ENCODE measurements around the gene MECP2. TPM values are rescaled to one million over a fixed set of nuclear protein-coding genes. Genes with fewer than 3 reads are reported as not detected.

MECP2 gene
- total RNA-seq, 2 experiments from 2014 or later = 31.2 to 48.6 TPM

- CTCF ChIA-PET (ENCODE audit: unreplicated experiment) = no interaction called here
- POLR2A ChIA-PET = no interaction called here
- TF ChIP-seq, protein P1, sequence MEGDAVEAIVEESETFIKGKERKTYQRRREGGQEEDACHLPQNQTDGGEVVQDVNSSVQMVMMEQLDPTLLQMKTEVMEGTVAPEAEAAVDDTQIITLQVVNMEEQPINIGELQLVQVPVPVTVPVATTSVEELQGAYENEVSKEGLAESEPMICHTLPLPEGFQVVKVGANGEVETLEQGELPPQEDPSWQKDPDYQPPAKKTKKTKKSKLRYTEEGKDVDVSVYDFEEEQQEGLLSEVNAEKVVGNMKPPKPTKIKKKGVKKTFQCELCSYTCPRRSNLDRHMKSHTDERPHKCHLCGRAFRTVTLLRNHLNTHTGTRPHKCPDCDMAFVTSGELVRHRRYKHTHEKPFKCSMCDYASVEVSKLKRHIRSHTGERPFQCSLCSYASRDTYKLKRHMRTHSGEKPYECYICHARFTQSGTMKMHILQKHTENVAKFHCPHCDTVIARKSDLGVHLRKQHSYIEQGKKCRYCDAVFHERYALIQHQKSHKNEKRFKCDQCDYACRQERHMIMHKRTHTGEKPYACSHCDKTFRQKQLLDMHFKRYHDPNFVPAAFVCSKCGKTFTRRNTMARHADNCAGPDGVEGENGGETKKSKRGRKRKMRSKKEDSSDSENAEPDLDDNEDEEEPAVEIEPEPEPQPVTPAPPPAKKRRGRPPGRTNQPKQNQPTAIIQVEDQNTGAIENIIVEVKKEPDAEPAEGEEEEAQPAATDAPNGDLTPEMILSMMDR (conservative IDR thresholded peaks at IDR 0.05; ENCODE audit: low read length) = no peak
- no peak for TF ChIP-seq EZH2phosphoT487 (IDR thresholded peaks at IDR 0.05; ENCODE audit: borderline replicate concordance, low read depth, low read length)
- no peaks in the 10 kb centered on the region for H3K9me3 ChIP-seq (ENCODE audit: low read length)
- H3K4me1 ChIP-seq (ENCODE audit: insufficient read depth, low read length, poor library complexity, severe bottlenecking) = peaks cover 3% of the 10 kb centered on the region
- BruUV-seq (replicated peaks) = no TSS peak
- no peak overlapping the region for H3K4me2 ChIP-seq (ENCODE audit: low read length)
- no peaks in the 10 kb centered on the region for H3K9me2 ChIP-seq (ENCODE audit: insufficient read depth, low read length)
- H3K36me3 ChIP-seq (ENCODE audit: insufficient read depth, low read length) = no peaks in the 10 kb centered on the region
- DNase-seq (ENCODE audit: low spot score) = no peak
- no peaks in the 10 kb centered on the region for H4K20me1 ChIP-seq (ENCODE audit: insufficient read depth, low read length)
- H2AFZ ChIP-seq (ENCODE audit: low read length) = no peak overlapping the region
- no peak overlapping the region for H3K4me3 ChIP-seq (ENCODE audit: low read depth, low read length, poor library complexity, severe bottlenecking)
- no peaks in the 10 kb centered on the region for H3K79me2 ChIP-seq (ENCODE audit: insufficient read depth, low read depth, low read length)
- H3K27ac ChIP-seq (ENCODE audit: low read depth, low read length, poor library complexity, severe bottlenecking) = no peak overlapping the region
- intact Hi-C loops (cut with micrococcal nuclease; ENCODE audit: unreplicated experiment) = no loop called here
Measured at GRCh38 chrX:153989973-153990655, 107.4 kb downstream of the MECP2 start.

GRCh38 chrX:153988493-153988892 is 109.0 kb downstream of the MECP2 start:
- Histone ChIP-seq H3K9me3 (ENCODE audit: low read length) (no peaks in the 10 kb centered on the region), H3K9me2 (ENCODE audit: insufficient read depth, low read length) (no peaks in the 10 kb centered on the region), H3K36me3 (ENCODE audit: insufficient read depth, low read length) (no peaks in the 10 kb centered on the region), H4K20me1 (ENCODE audit: insufficient read depth, low read length) (no peaks in the 10 kb centered on the region), H3K4me2 (ENCODE audit: low read length) (no peak overlapping the region), H3K27ac (ENCODE audit: low read depth, low read length, poor library complexity, severe bottlenecking) (no peak overlapping the region), H3K4me1 (ENCODE audit: insufficient read depth, low read length, poor library complexity, severe bottlenecking) (peaks cover 6% of the 10 kb centered on the region), H3K4me3 (ENCODE audit: low read depth, low read length, poor library complexity, severe bottlenecking) (no peak overlapping the region), H2AFZ (ENCODE audit: low read length) (no peak overlapping the region), H3K79me2 (ENCODE audit: insufficient read depth, low read depth, low read length) (no peaks in the 10 kb centered on the region)
- no TSS peak for BruUV-seq (replicated peaks)
- TF ChIP-seq, protein P1 (conservative IDR thresholded peaks at IDR 0.05; ENCODE audit: low read length) = no peak
- POLR2A ChIA-PET = no interaction called here
- intact Hi-C loops (cut with micrococcal nuclease; ENCODE audit: unreplicated experiment) = no loop called here
- DNase-seq (ENCODE audit: low spot score) = no peak
- CTCF ChIA-PET (ENCODE audit: unreplicated experiment) = no interaction called here

DNA sequence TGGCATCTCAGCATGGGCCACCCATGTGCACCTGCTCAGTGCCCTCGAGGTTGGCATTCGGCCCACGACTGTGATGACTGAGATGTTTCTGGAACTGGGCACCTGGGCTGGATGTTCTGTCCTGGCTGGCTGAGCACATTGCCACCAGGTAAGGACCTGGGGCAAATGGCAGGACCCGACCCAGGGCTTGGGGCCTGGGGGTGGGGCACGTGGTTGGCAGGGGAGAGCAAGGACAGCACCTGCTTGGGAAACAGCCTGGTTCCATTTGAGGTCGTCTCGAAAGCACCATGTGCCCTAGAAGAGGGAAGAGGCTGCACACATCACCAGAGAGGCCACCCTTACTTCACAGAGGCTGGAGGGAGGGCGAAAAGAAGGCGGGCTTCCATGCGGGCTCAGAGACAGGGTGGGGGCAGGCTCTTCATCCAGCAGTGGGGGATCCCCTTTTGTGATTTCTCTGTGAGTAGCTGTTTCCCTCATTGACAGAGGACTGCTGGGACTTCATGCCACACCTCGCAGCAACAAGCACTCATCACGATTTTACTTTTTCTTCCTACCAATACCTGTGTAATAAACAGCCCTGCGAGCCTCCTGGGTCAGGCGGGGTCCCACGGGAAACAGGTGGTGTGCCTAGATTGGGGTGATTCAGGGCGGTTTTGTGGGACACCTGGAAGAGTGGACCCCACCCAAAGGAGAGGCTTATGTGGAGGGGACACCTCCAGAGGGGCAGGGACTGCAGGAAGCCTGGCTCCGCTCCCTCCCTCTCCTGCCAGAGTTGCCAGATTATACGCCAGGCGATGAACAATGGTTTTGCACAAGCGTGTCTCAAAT is 113.0 kb downstream of the MECP2 start:
- no TSS peak for BruUV-seq (replicated peaks)

More for the DNA sequence above, 113.0 kb downstream of the MECP2 start:
- Histone ChIP-seq H3K4me1 (ENCODE audit: insufficient read depth, low read length, poor library complexity, severe bottlenecking) (peaks cover 11% of the 10 kb centered on the region), H4K20me1 (ENCODE audit: insufficient read depth, low read length) (no peaks in the 10 kb centered on the region), H3K27ac (ENCODE audit: low read depth, low read length, poor library complexity, severe bottlenecking) (no peak overlapping the region), H3K9me3 (ENCODE audit: low read length) (no peaks in the 10 kb centered on the region), H3K4me2 (ENCODE audit: low read length) (no peak overlapping the region), H2AFZ (ENCODE audit: low read length) (no peak overlapping the region), H3K9me2 (ENCODE audit: insufficient read depth, low read length) (no peaks in the 10 kb centered on the region), H3K36me3 (ENCODE audit: insufficient read depth, low read length) (no peaks in the 10 kb centered on the region), H3K79me2 (ENCODE audit: insufficient read depth, low read depth, low read length) (no peaks in the 10 kb centered on the region), H3K4me3 (ENCODE audit: low read depth, low read length, poor library complexity, severe bottlenecking) (no peak overlapping the region)
- POLR2A ChIA-PET = interaction anchor here (0.5 kb wide), 1 partner anchor 182 kb away, joined by 3 read pairs; no protein-coding TSS in a partner anchor
- TF ChIP-seq EZH2phosphoT487 (IDR thresholded peaks at IDR 0.05; ENCODE audit: borderline replicate concordance, low read depth, low read length) = no peak
- TF ChIP-seq, protein P1 (conservative IDR thresholded peaks at IDR 0.05; ENCODE audit: low read length) = no peak
- CTCF ChIA-PET (ENCODE audit: unreplicated experiment) = no interaction called here
- intact Hi-C loops (cut with micrococcal nuclease; ENCODE audit: unreplicated experiment) = no loop called here
- no peak for DNase-seq (ENCODE audit: low spot score)
